ENCODE measurements around the gene FERMT1. TPM values are rescaled to one million over a fixed set of nuclear protein-coding genes. Genes with fewer than 3 reads are reported as not detected.

FERMT1 gene
- total and polyA plus RNA-seq, 2 of the 13 experiments (the other 11 are each of a cell fraction or from before 2014, with no cell fraction given) = 15.8 to 29.5 TPM

DNA sequence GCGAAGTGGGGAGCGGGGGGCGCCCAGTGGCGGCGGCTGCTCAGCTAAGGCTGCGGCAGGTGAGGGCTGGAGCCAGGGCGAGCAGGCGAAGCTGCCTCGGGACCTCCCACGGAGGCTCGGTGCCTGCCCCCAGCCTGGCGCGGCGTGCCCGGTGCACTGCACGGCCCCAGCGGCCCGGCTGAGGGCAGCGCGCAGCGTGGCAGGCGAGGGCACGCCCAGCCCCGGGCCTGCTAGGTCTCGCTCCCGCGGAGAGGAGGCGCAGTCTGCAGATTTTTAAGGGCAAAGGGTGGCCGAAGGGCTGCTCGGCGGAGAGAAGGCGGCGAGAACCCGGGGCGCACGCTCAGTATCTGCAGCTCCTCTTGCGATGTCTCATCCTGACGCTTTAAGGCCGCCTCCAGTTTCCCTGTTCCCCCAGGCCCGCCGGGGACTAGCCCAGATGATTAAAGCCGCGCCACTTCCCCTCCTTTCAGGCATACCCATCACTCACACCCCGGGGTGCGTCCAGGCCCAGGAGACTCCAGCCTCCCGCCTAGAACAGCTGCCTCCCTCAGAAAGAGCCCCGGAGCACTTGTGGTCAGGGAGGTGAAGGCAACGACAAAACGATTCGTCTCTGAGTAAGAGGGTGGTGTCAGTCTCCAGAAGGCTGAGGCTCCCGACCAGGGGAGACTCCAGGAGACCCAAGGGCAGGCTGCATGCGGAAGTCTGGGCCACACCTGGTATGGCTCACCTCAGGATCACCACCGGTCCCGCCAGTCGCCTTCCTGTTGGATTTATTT is at the start of gene FERMT1 (continued):
- TF ChIP-seq, protein P1, sequence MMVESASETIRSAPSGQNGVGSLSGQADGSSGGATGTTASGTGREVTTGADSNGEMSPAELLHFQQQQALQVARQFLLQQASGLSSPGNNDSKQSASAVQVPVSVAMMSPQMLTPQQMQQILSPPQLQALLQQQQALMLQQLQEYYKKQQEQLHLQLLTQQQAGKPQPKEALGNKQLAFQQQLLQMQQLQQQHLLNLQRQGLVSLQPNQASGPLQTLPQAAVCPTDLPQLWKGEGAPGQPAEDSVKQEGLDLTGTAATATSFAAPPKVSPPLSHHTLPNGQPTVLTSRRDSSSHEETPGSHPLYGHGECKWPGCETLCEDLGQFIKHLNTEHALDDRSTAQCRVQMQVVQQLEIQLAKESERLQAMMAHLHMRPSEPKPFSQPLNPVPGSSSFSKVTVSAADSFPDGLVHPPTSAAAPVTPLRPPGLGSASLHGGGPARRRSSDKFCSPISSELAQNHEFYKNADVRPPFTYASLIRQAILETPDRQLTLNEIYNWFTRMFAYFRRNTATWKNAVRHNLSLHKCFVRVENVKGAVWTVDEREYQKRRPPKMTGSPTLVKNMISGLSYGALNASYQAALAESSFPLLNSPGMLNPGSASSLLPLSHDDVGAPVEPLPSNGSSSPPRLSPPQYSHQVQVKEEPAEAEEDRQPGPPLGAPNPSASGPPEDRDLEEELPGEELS (CRISPR knock-in tag; IDR thresholded peaks at IDR 0.05) = peak; percentile 30
- peak; percentile 73; the same call in 1 of the 2 replicates for TF ChIP-seq ZNF224 (CRISPR knock-in tag; IDR thresholded peaks at IDR 0.05)
- TF ChIP-seq CBX2 (IDR thresholded peaks at IDR 0.05; ENCODE audit: low read depth, low read length) = no peak
- TF ChIP-seq CBX2 (CRISPR knock-in tag; IDR thresholded peaks at IDR 0.05; ENCODE audit: low read depth) = peak; percentile 83; the same call in 1 of the 2 replicates
- TF ChIP-seq, protein P2, sequence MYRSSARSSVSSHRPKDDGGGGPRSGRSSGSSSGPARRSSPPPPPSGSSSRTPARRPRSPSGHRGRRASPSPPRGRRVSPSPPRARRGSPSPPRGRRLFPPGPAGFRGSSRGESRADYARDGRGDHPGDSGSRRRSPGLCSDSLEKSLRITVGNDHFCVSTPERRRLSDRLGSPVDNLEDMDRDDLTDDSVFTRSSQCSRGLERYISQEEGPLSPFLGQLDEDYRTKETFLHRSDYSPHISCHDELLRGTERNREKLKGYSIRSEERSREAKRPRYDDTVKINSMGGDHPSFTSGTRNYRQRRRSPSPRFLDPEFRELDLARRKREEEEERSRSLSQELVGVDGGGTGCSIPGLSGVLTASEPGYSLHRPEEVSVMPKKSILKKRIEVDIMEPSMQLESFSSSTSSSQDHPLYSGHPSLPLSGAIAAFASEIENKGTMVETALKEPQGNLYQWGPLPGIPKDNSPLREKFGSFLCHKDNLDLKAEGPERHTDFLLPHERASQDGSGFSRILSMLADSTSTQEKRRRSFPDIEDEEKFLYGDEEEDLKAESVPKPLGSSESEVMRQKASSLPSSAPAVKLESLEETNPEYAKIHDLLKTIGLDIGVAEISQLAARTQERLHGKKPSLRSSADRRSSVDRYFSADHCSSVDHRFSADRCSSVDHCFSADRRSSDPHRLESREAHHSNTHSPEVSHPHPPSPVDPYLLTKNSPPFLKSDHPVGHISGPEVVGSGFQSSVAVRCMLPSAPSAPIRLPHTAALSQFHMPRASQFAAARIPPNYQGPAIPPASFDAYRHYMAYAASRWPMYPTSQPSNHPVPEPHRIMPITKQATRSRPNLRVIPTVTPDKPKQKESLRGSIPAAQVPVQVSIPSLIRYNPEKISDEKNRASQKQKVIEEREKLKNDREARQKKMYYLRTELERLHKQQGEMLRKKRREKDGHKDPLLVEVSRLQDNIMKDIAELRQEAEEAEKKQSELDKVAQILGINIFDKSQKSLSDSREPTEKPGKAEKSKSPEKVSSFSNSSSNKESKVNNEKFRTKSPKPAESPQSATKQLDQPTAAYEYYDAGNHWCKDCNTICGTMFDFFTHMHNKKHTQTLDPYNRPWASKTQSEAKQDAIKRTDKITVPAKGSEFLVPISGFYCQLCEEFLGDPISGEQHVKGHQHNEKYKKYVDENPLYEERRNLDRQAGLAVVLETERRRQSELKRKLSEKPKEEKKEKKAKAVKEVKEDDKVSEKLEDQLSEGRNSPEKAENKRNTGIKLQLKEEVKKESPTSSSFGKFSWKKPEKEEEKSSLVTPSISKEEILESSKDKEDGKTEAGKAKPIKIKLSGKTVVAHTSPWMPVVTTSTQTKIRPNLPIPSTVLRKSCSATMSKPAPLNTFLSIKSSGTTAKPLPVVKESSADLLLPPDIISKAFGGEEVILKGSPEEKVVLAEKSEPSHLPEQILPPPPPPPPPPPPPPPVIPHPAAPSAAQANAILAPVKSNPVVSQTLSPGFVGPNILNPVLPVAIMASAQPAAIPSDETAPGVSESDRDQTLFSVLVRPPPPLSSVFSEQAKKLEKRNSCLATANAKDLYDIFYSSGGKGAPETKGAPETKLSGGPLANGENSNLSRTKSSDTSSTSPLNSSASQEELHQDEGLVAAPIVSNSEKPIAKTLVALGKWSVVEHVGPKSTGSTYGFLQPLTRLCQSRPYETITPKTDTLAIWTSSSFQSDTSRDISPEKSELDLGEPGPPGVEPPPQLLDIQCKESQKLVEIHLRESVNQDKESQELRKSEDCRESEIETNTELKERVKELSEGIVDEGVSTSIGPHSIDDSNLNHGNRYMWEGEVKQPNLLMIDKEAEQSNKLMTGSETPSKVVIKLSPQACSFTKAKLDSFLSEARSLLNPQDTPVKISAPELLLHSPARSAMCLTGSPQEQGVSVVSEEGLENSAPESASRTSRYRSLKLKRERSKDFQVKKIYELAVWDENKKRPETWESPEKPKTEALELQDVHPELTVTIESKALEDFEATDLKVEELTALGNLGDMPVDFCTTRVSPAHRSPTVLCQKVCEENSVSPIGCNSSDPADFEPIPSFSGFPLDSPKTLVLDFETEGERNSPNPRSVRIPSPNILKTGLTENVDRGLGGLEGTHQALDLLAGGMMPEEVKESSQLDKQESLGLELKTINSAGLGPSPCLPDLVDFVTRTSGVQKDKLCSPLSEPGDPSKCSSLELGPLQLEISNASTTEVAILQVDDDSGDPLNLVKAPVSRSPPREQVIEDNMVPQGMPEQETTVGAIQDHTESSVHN (CRISPR knock-in tag; IDR thresholded peaks at IDR 0.05) = peak; percentile 89; the same call in 1 of the 2 replicates
- TF ChIP-seq ZNF251 (CRISPR knock-in tag; IDR thresholded peaks at IDR 0.05) = no peak; the same call in 1 of the 2 replicates
- TF ChIP-seq ZNF569 (CRISPR knock-in tag; IDR thresholded peaks at IDR 0.05; ENCODE audit: borderline replicate concordance) = peak; percentile 89; the same call in 1 of the 2 replicates
- peak; percentile 99; the same call in 1 of the 2 replicates for TF ChIP-seq DNMT1 (CRISPR knock-in tag; IDR thresholded peaks at IDR 0.05)
- peak; percentile 46 for TF ChIP-seq SKI (IDR thresholded peaks at IDR 0.05; ENCODE audit: partially characterized antibody)
